ENCODE measurements around the gene COL5A1. TPM values are rescaled to one million over a fixed set of nuclear protein-coding genes. Genes with fewer than 3 reads are reported as not detected.

COL5A1 gene
- total and polyA plus RNA-seq, 2 experiments from 2014 or later: 211 to 812 TPM

GRCh38 chr9:134605966-134606357 is 35.6 kb upstream of the COL5A1 start:
- Histone ChIP-seq H3K9me3 (ENCODE audit: low read depth) (no peaks in the 10 kb centered on the region), H3K4me1 (ENCODE audit: insufficient read depth) (peaks cover 14% of the 10 kb centered on the region), H3K27me3 (replicated peaks; ENCODE audit: insufficient read depth) (no peaks in the 10 kb centered on the region), H3F3A (ENCODE audit: insufficient read depth) (peaks cover 18% of the 10 kb centered on the region), H3K79me2 (ENCODE audit: insufficient read depth) (no peaks in the 10 kb centered on the region), H3K4me3 (no peak overlapping the region), H4K20me1 (ENCODE audit: insufficient read depth) (no peaks in the 10 kb centered on the region), H3K36me3 (ENCODE audit: low read depth) (no peaks in the 10 kb centered on the region), H3K27ac (no peak overlapping the region), H3K9me2 (ENCODE audit: insufficient read depth) (no peaks in the 10 kb centered on the region), H3K4me2 (ENCODE audit: unreplicated experiment) (no peak overlapping the region), H3K9ac (no peak overlapping the region), H2AFZ (no peak overlapping the region)
- DNase-seq: no peak
- in situ Hi-C loops (cut with MboI): no loop called here
- 91 to 92% methylated on average over 5 of the region's 5 CpGs for WGBS, 2 experiments (ENCODE audit: low coverage in 1 of 2, low lambda C conversion rate in 2 of 2, missing lambda C conversion rate in 2 of 2)
- no peak for TF ChIP-seq EZH2 (IDR thresholded peaks at IDR 0.05; ENCODE audit: insufficient read depth, poor library complexity, severe bottlenecking)
- TF ChIP-seq EZH2phosphoT487 (IDR thresholded peaks at IDR 0.05; ENCODE audit: insufficient read depth, low read depth): no peak

GRCh38 chr9:134606951-134607731 is 34.5 kb upstream of the COL5A1 start:
- Histone ChIP-seq H3K4me2 (ENCODE audit: unreplicated experiment) (no peak overlapping the region), H3K4me1 (ENCODE audit: insufficient read depth) (peaks cover 5% of the 10 kb centered on the region), H3K27me3 (replicated peaks; ENCODE audit: insufficient read depth) (no peaks in the 10 kb centered on the region), H3K79me2 (ENCODE audit: insufficient read depth) (no peaks in the 10 kb centered on the region), H3F3A (ENCODE audit: insufficient read depth) (peaks cover 9% of the 10 kb centered on the region), H3K9ac (no peak overlapping the region), H4K20me1 (ENCODE audit: insufficient read depth) (no peaks in the 10 kb centered on the region), H3K36me3 (ENCODE audit: low read depth) (peaks cover 3% of the 10 kb centered on the region; the same call in 1 of the 2 replicates), H3K9me3 (ENCODE audit: low read depth) (no peaks in the 10 kb centered on the region), H3K4me3 (no peak overlapping the region), H2AFZ (no peak overlapping the region), H3K9me2 (ENCODE audit: insufficient read depth) (no peaks in the 10 kb centered on the region), H3K27ac (no peak overlapping the region)
- in situ Hi-C loops (cut with MboI): no loop called here
- WGBS, 2 experiments (ENCODE audit: low coverage in 1 of 2, low lambda C conversion rate in 2 of 2, missing lambda C conversion rate in 2 of 2): 92 to 94% methylated on average over 13 of the region's 13 CpGs
- no peak for TF ChIP-seq EZH2 (IDR thresholded peaks at IDR 0.05; ENCODE audit: insufficient read depth, poor library complexity, severe bottlenecking)
- TF ChIP-seq EZH2phosphoT487 (IDR thresholded peaks at IDR 0.05; ENCODE audit: insufficient read depth, low read depth): no peak
- DNase-seq: peak; percentile 34

GRCh38 chr9:134607971-134608370 is 33.6 kb upstream of the COL5A1 start:
- H3K27ac ChIP-seq: no peak overlapping the region
- H3K9me3 ChIP-seq (ENCODE audit: low read depth): no peaks in the 10 kb centered on the region
- no peaks in the 10 kb centered on the region for H3K27me3 ChIP-seq (replicated peaks; ENCODE audit: insufficient read depth)
- H3K4me2 ChIP-seq (ENCODE audit: unreplicated experiment): no peak overlapping the region
- H3K4me3 ChIP-seq: no peak overlapping the region
- no peaks in the 10 kb centered on the region for H3K79me2 ChIP-seq (ENCODE audit: insufficient read depth)
- in situ Hi-C loops (cut with MboI): no loop called here
- 61 to 70% methylated on average over 4 of the region's 4 CpGs for WGBS, 2 experiments (ENCODE audit: low coverage in 1 of 2, low lambda C conversion rate in 2 of 2, missing lambda C conversion rate in 2 of 2)
- TF ChIP-seq EZH2phosphoT487 (IDR thresholded peaks at IDR 0.05; ENCODE audit: insufficient read depth, low read depth) (no peak), EZH2 (IDR thresholded peaks at IDR 0.05; ENCODE audit: insufficient read depth, poor library complexity, severe bottlenecking) (no peak)
- DNase-seq: no peak
- H3K9ac ChIP-seq: no peak overlapping the region
- peaks cover 2% of the 10 kb centered on the region for H3K4me1 ChIP-seq (ENCODE audit: insufficient read depth)
- H3K9me2 ChIP-seq (ENCODE audit: insufficient read depth): no peaks in the 10 kb centered on the region
- peak overlapping the region; percentile 34; the same call in 1 of the 2 replicates for H2AFZ ChIP-seq
- H4K20me1 ChIP-seq (ENCODE audit: insufficient read depth): no peaks in the 10 kb centered on the region
- H3K36me3 ChIP-seq (ENCODE audit: low read depth): peaks cover 4% of the 10 kb centered on the region; the same call in 1 of the 2 replicates
- peaks cover 8% of the 10 kb centered on the region for H3F3A ChIP-seq (ENCODE audit: insufficient read depth)

GRCh38 chr9:134611046-134611445 is 30.6 kb upstream of the COL5A1 start:
- H3K9me3 ChIP-seq (ENCODE audit: low read depth): no peaks in the 10 kb centered on the region
- H3K27me3 ChIP-seq (replicated peaks; ENCODE audit: insufficient read depth): no peaks in the 10 kb centered on the region
- no peaks in the 10 kb centered on the region for H3K79me2 ChIP-seq (ENCODE audit: insufficient read depth)
- H3K9ac ChIP-seq: no peak overlapping the region
- in situ Hi-C loops (cut with MboI): no loop called here
- H3K36me3 ChIP-seq (ENCODE audit: low read depth): peaks cover 4% of the 10 kb centered on the region; the same call in 1 of the 2 replicates
- no peak overlapping the region for H3K27ac ChIP-seq
- no peaks in the 10 kb centered on the region for H3K4me1 ChIP-seq (ENCODE audit: insufficient read depth)
- peaks cover 8% of the 10 kb centered on the region for H3F3A ChIP-seq (ENCODE audit: insufficient read depth)
- no peak for DNase-seq
- no peaks in the 10 kb centered on the region for H3K9me2 ChIP-seq (ENCODE audit: insufficient read depth)
- 87 to 90% methylated on average over 4 of the region's 4 CpGs for WGBS, 2 experiments (ENCODE audit: low coverage in 1 of 2, low lambda C conversion rate in 2 of 2, missing lambda C conversion rate in 2 of 2)
- H3K4me3 ChIP-seq: no peak overlapping the region
- H3K4me2 ChIP-seq (ENCODE audit: unreplicated experiment): no peak overlapping the region
- TF ChIP-seq EZH2 (IDR thresholded peaks at IDR 0.05; ENCODE audit: insufficient read depth, poor library complexity, severe bottlenecking) (no peak), EZH2phosphoT487 (IDR thresholded peaks at IDR 0.05; ENCODE audit: insufficient read depth, low read depth) (no peak)
- no peaks in the 10 kb centered on the region for H4K20me1 ChIP-seq (ENCODE audit: insufficient read depth)
- no peak overlapping the region for H2AFZ ChIP-seq
